Astrocyte of the spinal cord (primary cell): ENCODE data around the gene SLC25A26.

Source experiments
- DNase-seq: peaks from one replicate; pipeline ENCODE4 v3.0.0; 2011; ENCODE audit warnings: low read depth, low spot score
- H3K4me3 ChIP-seq: 2 replicates; pipeline ENCODE4 v1.5.1; 2011; ENCODE audit warnings: low read depth, mild to moderate bottlenecking, low read length, moderate library complexity
- in situ Hi-C: cut with HindIII; loops from 2 replicates; pipeline ENCODE4 v1.10.0; 2017; ENCODE audit warnings: low sequenced_read_pairs
- TF ChIP-seq, protein P1 (sequence below): IDR thresholded peaks from 2 replicates; pipeline ENCODE4 v1.5.1; 2012; ENCODE audit warnings: low read depth, mild to moderate bottlenecking, low read length, inconsistent platforms

SLC25A26 gene

DNA sequence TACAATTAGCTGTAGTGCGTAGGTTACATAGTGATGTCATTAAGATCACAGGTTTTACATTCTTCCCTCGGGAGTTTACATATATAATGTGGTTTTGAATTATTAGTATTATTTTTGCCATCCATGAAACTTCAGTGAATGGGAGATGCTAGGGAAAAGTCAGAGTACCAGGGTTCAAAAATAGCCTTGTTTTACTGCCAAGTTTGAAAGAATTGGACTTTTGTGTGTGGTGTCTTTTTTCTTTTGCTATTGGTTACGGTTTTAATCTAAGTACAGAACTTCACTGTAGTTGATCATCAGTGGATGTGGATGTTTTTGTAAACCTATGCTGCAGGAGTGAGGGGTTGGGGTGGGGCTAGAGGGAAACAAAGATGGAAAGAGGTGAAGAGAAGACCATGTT is 20.7 kb downstream of the SLC25A26 start:
- TF ChIP-seq, protein P1, sequence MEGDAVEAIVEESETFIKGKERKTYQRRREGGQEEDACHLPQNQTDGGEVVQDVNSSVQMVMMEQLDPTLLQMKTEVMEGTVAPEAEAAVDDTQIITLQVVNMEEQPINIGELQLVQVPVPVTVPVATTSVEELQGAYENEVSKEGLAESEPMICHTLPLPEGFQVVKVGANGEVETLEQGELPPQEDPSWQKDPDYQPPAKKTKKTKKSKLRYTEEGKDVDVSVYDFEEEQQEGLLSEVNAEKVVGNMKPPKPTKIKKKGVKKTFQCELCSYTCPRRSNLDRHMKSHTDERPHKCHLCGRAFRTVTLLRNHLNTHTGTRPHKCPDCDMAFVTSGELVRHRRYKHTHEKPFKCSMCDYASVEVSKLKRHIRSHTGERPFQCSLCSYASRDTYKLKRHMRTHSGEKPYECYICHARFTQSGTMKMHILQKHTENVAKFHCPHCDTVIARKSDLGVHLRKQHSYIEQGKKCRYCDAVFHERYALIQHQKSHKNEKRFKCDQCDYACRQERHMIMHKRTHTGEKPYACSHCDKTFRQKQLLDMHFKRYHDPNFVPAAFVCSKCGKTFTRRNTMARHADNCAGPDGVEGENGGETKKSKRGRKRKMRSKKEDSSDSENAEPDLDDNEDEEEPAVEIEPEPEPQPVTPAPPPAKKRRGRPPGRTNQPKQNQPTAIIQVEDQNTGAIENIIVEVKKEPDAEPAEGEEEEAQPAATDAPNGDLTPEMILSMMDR: no peak
- no peak overlapping the region for H3K4me3 ChIP-seq
- in situ Hi-C loops: no loop called here
- DNase-seq: no peak

DNA sequence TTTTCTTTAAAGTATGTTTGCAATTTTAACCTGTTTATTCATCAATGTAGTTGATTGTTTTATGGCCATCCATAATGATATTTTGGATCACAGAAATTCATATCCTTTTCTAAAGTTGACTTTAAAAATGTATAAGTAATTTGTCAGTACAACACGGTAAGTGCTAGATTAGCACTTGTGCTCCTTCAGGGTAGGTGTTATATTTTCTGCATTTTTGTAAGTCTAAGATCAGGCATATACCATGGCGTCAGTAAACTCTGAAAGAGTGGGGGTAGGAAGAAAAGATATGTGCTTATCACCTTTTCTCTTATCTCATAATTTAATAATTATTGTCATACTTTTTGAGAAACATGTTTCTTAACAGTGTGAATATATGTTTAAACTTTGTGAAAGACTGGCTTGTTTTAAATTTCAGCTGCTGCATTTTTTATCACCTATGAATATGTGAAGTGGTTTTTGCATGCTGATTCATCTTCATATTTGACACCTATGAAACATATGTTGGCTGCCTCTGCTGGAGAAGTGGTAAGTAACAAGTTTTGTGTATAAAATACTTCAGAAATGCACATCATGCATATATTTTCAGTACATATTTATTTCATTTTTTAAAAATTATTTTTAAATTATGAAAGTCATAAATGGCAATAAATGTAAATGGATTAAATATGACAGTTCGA is 22.1 kb downstream of the SLC25A26 start:
- in situ Hi-C loops: no loop called here
- TF ChIP-seq, protein P1: no peak
- H3K4me3 ChIP-seq: no peak overlapping the region
- DNase-seq: no peak

DNA sequence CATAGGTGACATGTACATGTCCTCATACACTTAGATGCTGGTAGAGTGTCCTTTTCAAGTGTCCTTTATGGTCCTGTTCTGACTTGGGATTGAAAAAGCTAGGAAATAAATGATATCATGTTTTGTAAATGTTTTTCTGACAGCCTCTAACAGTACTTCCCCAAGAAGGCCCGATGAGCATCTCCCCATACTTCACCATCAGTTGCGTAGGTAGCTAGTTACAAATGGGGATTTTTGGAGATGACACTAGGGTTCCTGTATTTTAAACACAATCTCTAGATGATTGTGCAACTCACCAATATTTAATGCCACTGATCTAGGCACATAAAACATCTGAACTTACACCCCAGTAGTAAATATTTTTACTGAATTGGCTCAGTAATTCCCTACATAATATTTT is 27.8 kb downstream of the SLC25A26 start:
- TF ChIP-seq, protein P1: no peak
- H3K4me3 ChIP-seq: no peak overlapping the region
- no peak for DNase-seq
- in situ Hi-C loops: no loop called here

DNA sequence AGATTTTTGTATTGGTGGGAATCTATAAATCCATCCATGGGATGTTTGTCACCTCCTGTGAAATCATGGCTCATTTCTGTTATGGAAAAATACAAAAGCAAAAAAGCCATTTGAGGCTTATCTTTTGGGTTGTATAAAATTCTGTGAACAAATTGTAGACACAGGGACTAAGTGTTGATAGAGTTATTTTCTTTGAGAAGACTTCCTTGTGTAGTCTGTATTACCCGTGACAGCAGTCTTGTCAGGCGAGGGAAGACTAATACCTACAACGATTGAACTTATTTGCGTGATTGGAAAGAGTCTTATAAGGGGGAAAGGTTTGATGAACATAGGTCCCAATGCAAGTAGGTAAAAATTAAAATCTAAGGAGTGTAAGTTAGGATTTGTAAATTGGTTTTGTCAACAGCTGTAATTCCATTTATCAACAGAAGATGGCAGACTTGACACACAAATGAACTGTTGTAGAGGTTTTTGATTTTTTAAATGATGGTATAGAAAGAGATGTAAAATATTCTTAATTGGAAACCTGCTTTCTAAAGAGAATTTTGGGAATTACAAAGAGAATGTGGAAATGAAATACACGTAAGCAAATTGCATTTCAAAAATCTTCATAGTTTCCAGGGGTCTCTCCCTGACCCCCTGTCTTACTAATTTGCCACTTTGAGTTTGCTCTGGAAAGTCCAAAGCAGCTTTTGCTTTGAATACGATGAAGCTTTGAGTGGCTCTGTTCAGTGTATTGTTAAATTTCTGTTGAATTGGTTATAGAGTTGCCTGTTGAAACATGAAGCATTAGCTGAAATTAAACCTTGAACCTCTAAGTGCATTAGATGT is 33.2 kb downstream of the SLC25A26 start:
- no peak overlapping the region for H3K4me3 ChIP-seq
- DNase-seq: peak; percentile 61
- TF ChIP-seq, protein P1: peak; percentile 52
- in situ Hi-C loops: no loop called here

DNA sequence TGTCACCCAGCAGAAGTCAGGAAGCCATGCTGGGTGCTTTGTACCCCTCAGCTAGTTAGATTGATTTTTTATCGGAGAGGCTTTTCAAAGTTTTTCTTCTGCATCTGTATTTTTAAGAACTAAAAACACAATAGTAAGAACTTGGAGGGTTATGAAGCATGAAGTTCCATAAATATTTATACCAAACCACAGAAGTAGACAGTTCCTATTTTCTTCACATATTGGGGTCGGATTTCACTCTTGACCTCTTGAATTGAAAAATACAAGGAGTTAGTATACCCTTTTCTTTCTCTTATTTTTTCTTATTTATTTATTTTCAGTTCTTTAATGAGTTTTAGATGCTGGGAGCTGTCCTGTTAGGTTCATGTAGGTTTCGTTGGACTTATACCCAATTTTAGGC is 35.1 kb downstream of the SLC25A26 start:
- no peak for DNase-seq
- in situ Hi-C loops: no loop called here
- TF ChIP-seq, protein P1: no peak
- H3K4me3 ChIP-seq: no peak overlapping the region

DNA sequence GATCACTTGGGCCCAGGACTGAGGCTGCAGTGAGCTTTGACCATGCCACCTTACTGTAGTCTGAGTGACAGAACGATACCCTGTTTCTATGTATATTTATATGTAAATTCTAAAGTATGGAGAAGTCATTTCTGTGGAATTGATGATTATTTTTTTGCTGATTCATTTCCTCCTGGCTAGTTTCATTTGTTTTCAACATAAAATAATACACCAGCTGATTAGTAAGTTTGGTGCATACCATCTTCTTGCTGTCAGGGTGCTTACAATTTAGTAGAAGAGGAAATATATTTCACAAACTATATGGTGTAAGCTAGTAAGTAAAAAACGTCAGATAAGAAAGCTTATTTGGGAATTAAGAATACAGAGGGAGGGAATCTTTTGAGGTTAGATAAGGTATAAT is 36.0 kb downstream of the SLC25A26 start:
- TF ChIP-seq, protein P1: no peak
- no peak overlapping the region for H3K4me3 ChIP-seq
- no peak for DNase-seq
- in situ Hi-C loops: no loop called here
